Gastrocnemius medialis (tissue), 4 donors: ENCODE results near the gene LRRC31.

ENCODE experiments used
- CTCF ChIP-seq, 5 experiments: fragments of 450-650 bp in 3 of 5; fragments of 200-600 bp in 2 of 5; sonication (generic) in 2 of 5; IDR thresholded peaks in 4 of 5; conservative IDR thresholded peaks in 1 of 5; 1 replicate in 4 of 5; 2 replicates in 1 of 5; pipeline ENCODE4 v1.5.1; 2016 to 2019; ENCODE audit warnings: antibody characterized with exemption in 5 of 5, mild to moderate bottlenecking in 3 of 5, moderate library complexity in 3 of 5
- POLR2A ChIP-seq, 2 donors: fragments of 450-650 bp; IDR thresholded peaks; one replicate each; pipeline ENCODE4 v1.6.1; 2017; ENCODE audit warnings: antibody characterized with exemption in 2 of 2, mild to moderate bottlenecking in 2 of 2, moderate library complexity in 2 of 2

- TF ChIP-seq POLR2A (IDR thresholded peaks at IDR 0.05) (no peak), CTCF (IDR thresholded peaks at IDR 0.05 in 4 of 5, conservative IDR thresholded peaks at IDR 0.05 in 1 of 5) (no peak)
Observed at GRCh38 chr3:169911272-169911671, 41.5 kb upstream of the LRRC31 start, which contains the start of gene SAMD7.
